CD14-positive monocyte (primary cell): ENCODE data around the gene NPAS3. TPM values are rescaled to one million over a fixed set of nuclear protein-coding genes. Genes with fewer than 3 reads are reported as not detected.

ENCODE experiments used
- DNase-seq, 3 donors: peaks; one replicate each; pipeline ENCODE4 v3.0.0-alpha.2; 2011 to 2022
- H2AFZ ChIP-seq: 2 replicates; pipeline ENCODE4 v1.6.0; 2012; ENCODE audit warnings: mild to moderate bottlenecking, low read depth, low read length, inconsistent platforms; ENCODE audit not compliant: insufficient read depth, poor library complexity, severe bottlenecking
- H3K27ac ChIP-seq, 2 donors: 1 replicate in 1 of 2; 2 replicates in 1 of 2; pipeline ENCODE4 v1.5.1; 2012 to 2013; ENCODE audit warnings: low read length in 2 of 2, control low read depth in 1 of 2, inconsistent platforms in 1 of 2, low read depth in 1 of 2, mild to moderate bottlenecking in 1 of 2
- H3K27me3 ChIP-seq, 2 donors: one replicate each; pipeline versions ENCODE4 v1.6.0 to v1.6.1; 2011 to 2013; ENCODE audit warnings: low read length in 2 of 2; ENCODE audit not compliant: control insufficient read depth in 2 of 2, insufficient read depth in 2 of 2
- H3K36me3 ChIP-seq, 2 donors: replicated peaks in 1 of 2; 1 replicate in 1 of 2; 2 replicates in 1 of 2; pipeline versions ENCODE4 v1.5.1 to v1.6.1; 2012 to 2013; ENCODE audit warnings: low read length in 2 of 2, control low read depth in 1 of 2, inconsistent platforms in 1 of 2, mild to moderate bottlenecking in 1 of 2; ENCODE audit not compliant: insufficient read depth in 2 of 2, control insufficient read depth in 1 of 2
- H3K4me1 ChIP-seq, 2 donors: 1 replicate in 1 of 2; 2 replicates in 1 of 2; pipeline versions ENCODE4 v1.5.1 to v1.6.1; 2012 to 2013; ENCODE audit warnings: low read length in 2 of 2, control low read depth in 1 of 2, inconsistent platforms in 1 of 2, mild to moderate bottlenecking in 1 of 2, moderate library complexity in 1 of 2; ENCODE audit not compliant: insufficient read depth in 2 of 2, control insufficient read depth in 1 of 2
- H3K4me2 ChIP-seq: replicated peaks from 2 replicates; pipeline ENCODE3; 2012; ENCODE audit warnings: low read length, moderate library complexity, mild to moderate bottlenecking; ENCODE audit not compliant: poor library complexity, severe bottlenecking; ENCODE audit errors: extremely low read depth
- H3K4me3 ChIP-seq, 3 experiments: fragments of 200-600 bp in 1 of 3; sonication (generic) in 1 of 3; replicated peaks in 1 of 3; 1 replicate in 2 of 3; 2 replicates in 1 of 3; pipeline ENCODE4 v1.5.1; 2011 to 2013; ENCODE audit warnings: low read length in 3 of 3, mild to moderate bottlenecking in 3 of 3, control low read depth in 2 of 3, low read depth in 2 of 3, inconsistent platforms in 1 of 3, moderate library complexity in 1 of 3
- H3K79me2 ChIP-seq: 2 replicates; pipeline ENCODE4 v1.6.0; 2012; ENCODE audit warnings: mild to moderate bottlenecking, control low read depth, inconsistent platforms, low read length, moderate library complexity; ENCODE audit not compliant: insufficient read depth
- H3K9ac ChIP-seq: 2 replicates; pipeline ENCODE4 v1.6.0; 2017; ENCODE audit warnings: low read length, mild to moderate bottlenecking; ENCODE audit not compliant: insufficient read depth, poor library complexity, severe bottlenecking
- H3K9me3 ChIP-seq, 2 donors: replicated peaks in 1 of 2; 1 replicate in 1 of 2; 2 replicates in 1 of 2; pipeline versions ENCODE4 v1.5.1 to v1.6.1; 2012 to 2013; ENCODE audit warnings: low read length in 2 of 2, control low read depth in 1 of 2; ENCODE audit not compliant: control insufficient read depth in 1 of 2, insufficient read depth in 1 of 2
- H4K20me1 ChIP-seq: 2 replicates; pipeline ENCODE4 v1.6.0; 2012; ENCODE audit warnings: mild to moderate bottlenecking, low read length, control low read depth, moderate library complexity; ENCODE audit not compliant: insufficient read depth
- H3K27ac Mint-ChIP-seq, 7 donors: one replicate each; pipeline ENCODE4 v1.8.0; 2020; ENCODE audit warnings: mild to moderate bottlenecking in 7 of 7, mixed read lengths in 7 of 7, moderate library complexity in 6 of 7, inconsistent platforms in 2 of 7
- H3K27me3 Mint-ChIP-seq, 3 donors: one replicate each; pipeline ENCODE4 v1.8.0; 2021 to 2022; ENCODE audit warnings: low read depth in 3 of 3, mild to moderate bottlenecking in 3 of 3, mixed read lengths in 3 of 3, moderate library complexity in 3 of 3, inconsistent platforms in 1 of 3
- H3K36me3 Mint-ChIP-seq, 2 donors: one replicate each; pipeline ENCODE4 v1.8.0; 2020; ENCODE audit warnings: mixed read lengths in 2 of 2, inconsistent platforms in 1 of 2, mild to moderate bottlenecking in 1 of 2
- H3K4me1 Mint-ChIP-seq: one replicate; pipeline ENCODE4 v1.8.0; 2020; ENCODE audit warnings: mild to moderate bottlenecking, mixed read lengths
- H3K4me3 Mint-ChIP-seq, 2 donors: one replicate each; pipeline ENCODE4 v1.8.0; 2020; ENCODE audit warnings: mild to moderate bottlenecking in 2 of 2, mixed read lengths in 2 of 2, moderate library complexity in 1 of 2
- H3K9me3 Mint-ChIP-seq, 7 donors: one replicate each; pipeline ENCODE4 v1.8.0; 2020 to 2022; ENCODE audit warnings: mixed read lengths in 7 of 7, mild to moderate bottlenecking in 6 of 7, moderate library complexity in 6 of 7, inconsistent platforms in 2 of 7
- CTCF ChIP-seq: fragments of 200-600 bp; IDR thresholded peaks from one replicate; pipeline ENCODE4 v1.8.0; 2022; ENCODE audit warnings: antibody characterized with exemption, mild to moderate bottlenecking
- WGBS: methylation state at CpG from one replicate; pipeline ENCODE4 v1.1.5; 2013; ENCODE audit warnings: missing lambda C conversion rate; ENCODE audit not compliant: insufficient coverage; 5-methylcytosine and 5-hydroxymethylcytosine counted together
- intact Hi-C, 2 donors: fragments of 100-400 bp; cut with micrococcal nuclease; formaldehyde crosslinking; loops; one replicate each; pipeline versions ENCODE4 v1.15.0 to v1.15.1; 2023
- polyA plus RNA-seq, 3 donors: library from polyadenylated mRNA; depleted of rRNA in 1 of 3; unstranded in 2 of 3; stranded (reverse) in 1 of 3; fragments of 300-500 nt in 2 of 3; fragments of >200 nt in 1 of 3; fragmentation: Illumina TruSeq in 2 of 3; gene quantifications; 1 replicate in 2 of 3; 2 replicates in 1 of 3; pipeline ENCODE4 v1.2.3, GENCODE V29; 2012 to 2021

NPAS3 gene
- polyA plus RNA-seq, 3 donors = not detected

- Histone ChIP-seq H2AFZ (no peak overlapping the region), H3K9me3 (no peaks in the 10 kb centered on the region), H3K36me3 (no peaks in the 10 kb centered on the region), H3K27me3 (no peaks in the 10 kb centered on the region), H3K4me3 (no peak overlapping the region), H3K4me2 (no peak overlapping the region), H3K9ac (no peak overlapping the region), H3K4me1 (no peaks in the 10 kb centered on the region), H3K27ac (no peak overlapping the region), H4K20me1 (no peaks in the 10 kb centered on the region), H3K79me2 (no peaks in the 10 kb centered on the region)
- Mint-ChIP-seq H3K27me3 (peaks cover 0 to 1% (median 0%) of the 10 kb centered on the region in 3 donors), H3K4me3 (no peak overlapping the region), H3K36me3 (no peaks in the 10 kb centered on the region), H3K9me3 (peaks cover 1 to 8% (median 5%) of the 10 kb centered on the region in 7 donors), H3K4me1 (no peaks in the 10 kb centered on the region), H3K27ac (no peak overlapping the region)
- DNase-seq = no peak
- WGBS = 100% methylated on average over 2 of the region's 4 CpGs
- TF ChIP-seq CTCF = no peak
- intact Hi-C loops = no loop called here
Measured at GRCh38 chr14:33490555-33490954, 551.9 kb downstream of the NPAS3 start.

GRCh38 chr14:33491112-33491511 is 552.4 kb downstream of the NPAS3 start:
- Histone ChIP-seq H3K9ac (no peak overlapping the region), H2AFZ (no peak overlapping the region), H3K4me2 (no peak overlapping the region), H3K27me3 (no peaks in the 10 kb centered on the region), H3K79me2 (no peaks in the 10 kb centered on the region), H3K27ac (no peak overlapping the region), H3K36me3 (no peaks in the 10 kb centered on the region), H3K4me1 (no peaks in the 10 kb centered on the region), H3K4me3 (no peak overlapping the region), H4K20me1 (no peaks in the 10 kb centered on the region), H3K9me3 (no peaks in the 10 kb centered on the region)
- Mint-ChIP-seq H3K36me3 (no peaks in the 10 kb centered on the region), H3K4me3 (no peak overlapping the region), H3K27me3 (peaks cover 0 to 1% (median 0%) of the 10 kb centered on the region in 3 donors), H3K27ac (no peak overlapping the region), H3K9me3 (peaks cover 0 to 11% (median 7%) of the 10 kb centered on the region in 7 donors), H3K4me1 (no peaks in the 10 kb centered on the region)
- no peak for TF ChIP-seq CTCF
- intact Hi-C loops = no loop called here
- 89% methylated on average over 1 of the region's 4 CpGs for WGBS
- DNase-seq = no peak
